HG03457 (cell line): ENCODE measurements around the gene RHEX.

ENCODE experiments used
- ATAC-seq: cut with Tn5 transposase; IDR thresholded peaks from one replicate; pipeline ENCODE4 v1.9.1; 2021; ENCODE audit warnings: moderate number of reproducible peaks; ENCODE audit not compliant: unreplicated experiment

Gene RHEX

DNA sequence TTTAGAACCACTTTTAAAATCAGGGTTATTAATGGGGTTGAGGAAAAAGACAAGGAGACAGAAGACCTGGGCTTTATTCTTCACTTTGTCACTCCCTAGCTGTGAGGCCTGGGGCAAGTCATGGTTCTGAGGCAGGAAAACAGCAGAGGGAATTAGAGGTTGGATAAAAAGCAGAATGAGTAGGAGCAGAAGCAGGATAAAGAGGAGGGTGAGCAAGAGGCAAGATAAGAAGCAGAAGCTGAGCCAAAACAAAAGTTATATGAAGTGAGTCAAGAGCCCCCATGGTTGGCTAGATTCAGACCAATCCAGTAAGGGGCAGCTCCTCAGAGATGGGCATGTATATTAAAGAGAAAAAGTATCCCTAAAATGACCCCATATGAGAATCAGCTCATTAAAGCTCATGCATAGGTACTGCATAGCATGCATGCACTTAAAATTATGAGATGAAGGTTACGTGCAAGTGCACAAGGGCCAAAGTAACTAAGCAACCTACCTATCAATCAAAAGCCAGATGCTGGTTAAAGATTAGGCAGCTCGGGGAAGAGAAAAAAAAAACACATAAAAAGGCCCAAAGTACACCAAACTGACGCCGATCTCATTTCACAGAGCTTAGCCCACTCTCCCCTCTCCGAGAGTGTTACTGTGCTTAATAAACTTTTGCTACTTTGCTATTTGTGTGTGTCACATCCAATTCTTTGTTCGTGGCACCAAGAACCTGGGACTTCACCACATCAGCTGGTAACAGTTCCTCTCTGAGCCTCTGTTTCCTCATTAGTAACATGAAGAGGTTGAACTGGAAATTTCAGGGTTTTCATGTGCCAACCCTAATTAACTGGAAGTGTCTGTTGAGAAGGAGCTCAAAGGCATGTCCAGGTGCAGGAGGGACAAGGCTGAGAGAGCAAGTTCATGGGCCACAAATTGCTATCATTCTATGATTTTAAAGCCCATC is 62.0 kb downstream of the RHEX start:
- ATAC-seq = no peak

DNA sequence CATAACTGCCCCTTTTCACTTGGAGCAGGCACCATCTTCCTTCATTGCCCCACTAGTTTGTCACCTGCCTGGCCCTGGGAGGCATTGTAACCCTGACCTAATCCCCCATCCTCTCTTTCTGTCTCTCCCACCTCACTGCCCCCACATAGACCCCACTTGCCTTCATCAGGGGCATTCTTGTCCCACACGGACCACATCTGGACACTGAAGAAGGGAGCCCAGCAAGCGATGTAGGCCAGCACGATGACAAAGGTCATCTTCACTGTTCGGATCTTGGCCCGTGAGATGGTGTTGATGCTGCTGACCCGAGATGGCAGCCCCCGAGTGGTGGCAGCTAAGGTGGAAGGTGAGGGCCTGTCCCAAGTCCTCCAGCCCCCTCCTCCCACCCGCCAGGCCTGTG is 62.8 kb downstream of the RHEX start:
- ATAC-seq = no peak

DNA sequence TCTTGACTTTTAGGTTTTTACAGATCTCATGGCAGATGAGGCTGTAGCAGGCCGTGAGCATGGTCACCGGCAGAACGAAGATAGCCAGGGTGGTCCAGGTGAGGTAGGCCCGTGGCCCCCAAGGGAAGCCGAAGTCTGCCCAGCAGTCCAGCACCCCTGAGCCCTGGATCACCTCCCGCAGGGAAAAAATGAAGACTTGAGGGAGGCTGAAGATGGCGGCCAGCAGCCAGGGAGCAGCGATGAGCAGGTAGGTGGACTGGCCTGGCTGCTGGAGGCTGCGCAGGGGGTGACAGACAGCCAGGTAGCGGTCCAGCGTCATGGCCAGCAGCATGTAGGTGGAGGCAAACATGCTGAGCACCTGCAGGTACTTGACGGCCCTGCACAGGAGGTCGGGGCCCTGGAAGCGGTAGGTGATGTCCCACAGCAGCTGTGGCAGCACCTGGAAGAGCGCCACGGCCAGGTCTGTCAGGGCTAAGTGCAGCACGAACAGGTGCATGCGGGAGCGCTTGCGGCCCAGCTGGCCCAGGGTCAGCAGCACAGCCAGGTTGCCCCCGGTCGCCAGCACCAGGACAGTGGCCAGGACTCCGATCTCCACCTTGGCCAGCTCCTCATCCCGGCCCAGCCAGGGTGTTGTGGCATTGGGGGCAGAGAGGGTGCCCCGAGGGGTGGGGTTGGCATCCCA is 63.4 kb downstream of the RHEX start:
- ATAC-seq = no peak

DNA sequence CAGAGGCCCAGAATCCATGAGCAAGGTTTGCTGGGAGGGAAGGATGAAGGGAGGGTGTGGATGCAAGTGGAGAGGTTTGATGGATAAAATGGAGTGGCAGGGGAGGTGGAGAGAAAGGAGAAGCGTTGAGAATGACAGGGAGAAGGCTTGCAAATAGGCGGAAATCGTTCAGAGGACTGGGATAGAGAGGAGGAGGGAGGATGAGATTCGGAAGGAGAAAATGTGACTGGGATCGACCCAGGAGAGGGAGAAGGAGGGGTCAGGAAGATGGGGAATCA is 63.8 kb downstream of the RHEX start:
- no peak for ATAC-seq

DNA sequence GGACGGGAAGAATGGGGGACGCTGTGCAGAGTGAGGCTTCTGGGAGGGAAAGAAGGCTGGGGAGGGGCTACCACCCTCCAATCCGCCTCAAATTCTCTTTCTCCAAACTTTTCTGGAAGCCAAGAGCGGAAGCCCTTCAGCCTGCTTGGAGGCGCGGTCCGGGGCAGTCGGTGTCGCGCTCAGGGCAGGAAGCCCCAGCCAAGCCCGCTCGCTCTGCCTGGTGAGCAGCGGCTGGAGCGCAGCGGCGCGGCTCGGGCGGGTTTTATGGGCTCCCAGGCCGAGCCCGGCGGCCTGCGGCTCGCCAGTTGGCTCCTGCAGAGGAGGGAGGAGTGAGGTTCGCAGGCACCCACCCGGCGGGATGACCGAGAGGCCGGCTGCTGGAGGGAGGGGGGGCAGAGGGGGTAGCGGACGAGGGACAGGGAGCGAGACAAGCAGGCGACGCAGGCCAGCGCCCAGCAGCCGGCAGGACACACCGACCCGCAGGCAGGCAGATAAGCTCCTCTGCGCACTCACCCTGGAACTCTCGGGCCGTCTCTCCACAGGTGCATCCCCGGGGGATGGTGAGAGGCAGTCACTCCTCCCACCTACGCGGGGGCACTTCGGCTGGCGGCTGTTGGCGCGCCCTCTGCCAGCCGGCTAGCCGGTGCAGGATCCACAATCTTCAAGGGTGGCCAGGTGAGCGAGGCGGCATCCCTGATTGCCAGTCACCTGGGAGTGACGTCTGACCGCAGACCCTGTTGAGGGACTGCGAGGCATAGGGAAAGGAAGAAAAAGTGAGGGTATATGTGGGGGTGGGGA is 64.4 kb downstream of the RHEX start, which contains the start of gene AVPR1B:
AVPR1B (minus strand) TSS at position 238 of the 798 bp plus-strand sequence. CDS start 498 bp downstream, outside the sequence.
- ATAC-seq = no peak

DNA sequence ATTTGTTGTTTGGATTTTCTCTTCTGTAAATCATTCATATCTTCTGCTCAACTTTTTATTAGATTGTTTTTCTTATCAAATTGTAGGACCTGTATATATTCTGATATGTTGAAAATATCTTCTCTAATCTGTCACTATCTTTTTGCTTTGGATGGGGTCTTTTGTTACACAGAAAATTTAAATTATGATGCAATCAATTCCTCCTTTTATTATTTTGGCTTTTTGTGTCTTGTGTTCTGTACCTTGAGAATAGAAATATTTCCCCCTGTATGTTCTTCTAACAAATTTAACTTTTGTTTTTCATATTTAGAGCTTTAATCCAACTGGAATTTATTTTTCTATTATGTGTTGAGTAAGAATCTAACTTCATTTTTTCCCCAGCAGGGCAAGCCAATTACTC is 67.4 kb downstream of the RHEX start:
- ATAC-seq = no peak

DNA sequence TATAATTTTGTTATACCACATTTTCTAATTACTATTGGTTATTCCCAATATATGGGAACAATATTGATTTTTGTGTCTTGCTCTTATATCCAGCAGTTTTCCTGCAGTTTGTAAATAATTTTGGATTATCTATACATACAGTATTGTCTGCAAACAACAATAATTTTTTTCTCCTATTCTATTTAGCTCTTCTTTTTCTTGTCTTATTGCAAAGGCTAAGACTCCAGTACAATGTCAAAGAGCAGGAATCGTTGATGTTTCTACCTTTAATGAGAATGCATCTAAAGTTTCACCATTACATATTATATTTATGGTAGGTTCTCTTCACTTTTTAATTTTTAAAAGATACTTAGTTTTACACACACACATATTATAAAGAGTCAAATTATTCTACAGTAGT is 68.3 kb downstream of the RHEX start:
- no peak for ATAC-seq

DNA sequence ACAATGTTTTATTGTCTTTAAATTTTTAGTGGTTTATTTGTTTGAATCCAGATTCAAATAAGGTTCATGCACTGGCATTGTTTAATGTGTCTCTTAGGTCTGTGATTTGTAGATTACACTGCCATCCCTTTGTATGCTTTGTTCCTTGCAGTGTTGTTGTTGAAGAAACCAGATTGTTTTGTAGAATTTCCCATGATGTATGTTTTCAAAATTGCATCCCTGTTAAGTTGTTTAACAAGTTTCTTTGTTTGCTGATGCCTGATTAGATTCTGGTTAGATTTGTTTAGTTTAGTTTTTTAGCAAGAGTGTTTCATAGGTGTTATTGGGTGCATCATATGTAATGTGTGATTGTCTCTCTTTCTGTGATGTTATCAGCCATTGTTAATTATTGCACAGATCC is 69.7 kb downstream of the RHEX start:
- no peak for ATAC-seq

DNA sequence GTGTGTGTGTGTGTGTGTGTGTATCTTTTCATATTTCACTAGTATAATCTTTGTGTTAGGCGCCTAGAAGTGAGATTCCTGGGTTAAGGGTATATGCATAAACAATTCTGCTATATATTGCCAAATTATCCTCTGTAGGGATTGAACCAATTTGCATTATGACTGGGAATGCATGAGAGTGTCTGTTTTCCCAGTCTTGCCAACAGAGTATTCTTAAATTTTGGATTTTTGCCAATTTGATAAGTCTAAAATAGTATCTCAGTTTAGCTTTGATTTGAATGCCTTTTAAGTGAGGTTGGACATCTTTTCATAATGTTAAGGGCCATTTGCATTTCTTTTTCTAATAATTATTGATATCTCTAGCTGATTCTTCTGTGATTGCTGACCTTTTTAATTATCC is 72.4 kb downstream of the RHEX start:
- no peak for ATAC-seq

DNA sequence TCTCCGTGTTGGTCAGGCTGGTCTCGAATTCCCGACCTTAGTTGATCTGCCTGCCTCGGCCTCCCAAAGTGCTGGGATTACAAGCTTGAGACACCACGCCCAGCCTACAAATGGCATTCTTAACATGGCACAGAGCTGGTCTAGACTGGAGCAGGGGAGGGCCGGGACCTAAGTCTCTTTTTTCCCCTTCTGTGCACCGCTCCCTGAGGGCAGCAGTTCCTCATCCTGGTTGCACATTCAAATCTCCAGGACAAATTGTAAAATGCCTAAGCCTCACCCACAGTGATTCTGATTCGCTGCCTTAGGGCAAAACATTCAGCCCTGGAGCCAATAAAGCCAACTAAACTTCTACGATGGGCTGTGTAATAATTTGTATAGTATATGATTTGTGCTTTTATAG is 74.4 kb downstream of the RHEX start:
- ATAC-seq = no peak

DNA sequence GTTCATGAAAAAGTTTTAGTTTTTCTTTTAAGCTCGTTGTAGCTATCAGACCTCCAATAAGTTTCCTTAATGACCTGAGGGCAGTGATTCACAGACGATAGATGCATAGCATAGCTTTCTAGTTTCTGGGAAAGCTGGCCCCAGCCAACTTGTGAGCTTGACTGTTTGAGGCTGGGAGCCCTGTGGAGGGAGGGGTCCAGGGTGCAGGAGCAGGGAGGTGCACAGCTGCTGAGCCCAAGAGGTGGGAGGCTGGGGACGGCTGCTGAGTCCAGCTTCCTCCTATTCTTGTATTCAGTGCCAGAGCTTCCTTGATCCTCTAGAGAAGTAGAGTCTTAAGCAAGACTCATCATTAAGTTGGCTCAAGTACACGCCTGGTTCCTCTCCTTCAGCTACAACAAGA is 75.2 kb downstream of the RHEX start:
- no peak for ATAC-seq

DNA sequence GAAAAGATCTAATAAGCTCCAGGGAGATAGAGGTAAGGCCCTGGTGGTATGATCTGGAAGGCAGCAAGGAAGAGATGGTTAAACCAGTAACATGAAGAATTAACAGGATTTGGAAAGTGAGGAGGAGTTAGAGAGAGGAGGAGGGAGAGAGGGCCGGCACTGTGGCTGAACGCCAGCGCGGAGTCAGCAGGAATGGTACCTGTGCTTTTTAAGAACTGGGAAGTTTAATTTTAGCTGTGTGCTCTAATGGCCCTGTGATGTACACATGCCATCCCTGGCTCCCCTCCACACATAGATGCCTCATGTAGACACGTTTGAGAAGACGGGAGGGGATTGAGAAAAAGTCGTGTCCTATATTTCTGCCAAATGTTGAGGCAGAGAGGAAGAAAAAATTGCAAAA is 78.1 kb downstream of the RHEX start:
- ATAC-seq = no peak

DNA sequence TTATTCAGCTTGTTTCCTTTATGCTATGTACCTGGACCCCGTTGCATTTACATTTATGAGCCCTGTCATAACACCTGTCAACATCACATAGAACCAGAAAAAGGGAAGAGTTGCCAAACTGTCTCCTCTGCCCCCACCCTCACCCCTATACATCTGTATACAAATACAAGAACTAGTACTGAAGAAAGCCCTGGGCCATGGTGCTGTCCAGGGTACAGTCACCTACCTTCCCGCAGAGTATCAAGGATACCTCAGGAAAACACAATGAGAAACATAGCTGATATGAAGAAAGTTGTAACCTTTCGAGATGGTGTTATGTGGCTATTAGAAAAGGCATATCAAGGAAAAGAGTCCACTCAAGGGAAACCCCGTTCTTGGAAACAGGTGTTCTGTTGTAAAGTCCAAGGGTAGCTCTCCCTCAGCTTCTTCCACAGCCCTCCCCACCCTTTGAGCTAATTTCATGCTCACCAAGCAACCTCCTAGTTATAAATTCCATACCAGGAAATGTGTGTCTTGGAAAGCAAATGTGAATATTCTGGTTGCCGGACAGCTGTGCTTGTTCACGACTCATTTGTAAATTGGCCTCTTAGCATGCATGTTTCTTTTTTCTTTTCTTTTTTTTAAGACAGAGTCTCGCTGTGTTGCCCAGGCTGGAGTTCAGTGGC is 80.9 kb downstream of the RHEX start:
- no peak for ATAC-seq

DNA sequence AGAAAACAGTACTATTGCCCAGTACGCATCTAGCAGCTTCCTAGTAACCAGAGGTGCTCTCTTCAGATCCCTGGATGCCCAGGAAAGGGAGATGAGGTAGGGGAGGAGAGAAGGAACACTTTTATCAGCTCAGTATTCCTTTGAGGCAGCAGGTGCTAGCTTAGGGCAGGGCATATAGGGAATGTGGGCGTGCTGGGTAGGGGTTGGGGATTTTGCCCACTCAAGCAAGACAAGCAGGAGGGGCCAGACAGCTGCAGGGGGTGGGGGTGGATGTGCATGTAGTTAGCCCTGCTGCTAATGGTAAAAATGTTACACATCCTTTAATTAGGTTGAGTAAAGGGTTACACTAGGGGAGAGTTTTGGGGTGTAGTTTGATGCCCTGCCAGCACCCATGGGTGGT is 82.3 kb downstream of the RHEX start:
- ATAC-seq = no peak

DNA sequence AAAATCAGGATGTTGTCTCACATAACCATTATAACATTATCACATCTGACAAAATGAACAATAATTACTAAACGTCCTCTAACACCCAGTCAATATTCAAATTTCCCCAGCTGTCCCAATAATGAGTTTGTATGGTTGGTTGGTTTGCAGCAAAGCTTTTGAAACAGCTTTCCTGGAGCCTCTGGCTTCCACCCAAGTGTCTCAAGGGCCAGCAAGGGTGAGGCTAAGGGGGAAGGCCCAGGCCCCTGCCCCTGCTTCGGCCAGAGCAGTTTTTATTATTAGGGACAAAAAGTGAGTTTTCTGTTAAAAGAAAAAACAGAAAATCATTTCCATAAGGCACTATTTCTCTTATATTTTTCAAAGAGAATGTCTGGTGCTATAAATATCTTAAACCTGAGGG is 83.3 kb downstream of the RHEX start:
- no peak for ATAC-seq

DNA sequence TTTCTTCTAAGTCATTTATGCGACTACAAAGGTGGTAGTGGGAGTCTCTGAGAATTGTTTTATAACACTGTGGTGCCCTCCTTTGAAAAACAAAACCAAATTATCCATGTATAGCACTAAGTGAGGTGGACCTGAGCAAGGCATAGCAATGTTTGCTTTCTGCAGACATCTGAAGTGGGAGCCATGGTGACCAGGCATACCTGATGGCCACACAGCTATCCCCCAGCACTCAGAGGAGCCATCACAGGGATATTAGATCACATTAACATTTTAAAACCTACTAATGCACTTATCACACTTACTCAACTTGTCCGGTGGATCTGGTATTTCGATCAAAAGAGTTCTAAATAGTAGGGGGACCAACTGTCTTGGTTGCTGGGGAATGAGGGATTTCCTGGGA is 89.0 kb downstream of the RHEX start:
- ATAC-seq = no peak

DNA sequence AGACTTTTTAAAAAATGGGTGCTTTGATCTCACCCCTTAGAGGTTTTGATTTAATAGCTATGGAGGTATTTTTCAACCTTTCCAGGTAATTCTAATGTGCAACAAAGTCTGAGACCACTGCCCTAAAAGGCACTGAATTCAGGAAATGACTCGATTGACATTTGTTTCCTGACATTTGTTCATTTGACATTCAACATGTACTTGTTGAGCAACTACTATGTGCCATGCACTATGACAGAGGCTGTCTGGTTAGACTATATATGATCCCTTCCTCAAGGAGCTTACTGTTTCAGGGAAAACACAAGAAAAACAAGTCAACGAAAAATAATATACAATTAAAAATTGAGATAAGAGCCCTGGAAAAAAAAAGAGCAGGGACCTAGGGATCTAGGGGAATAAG is 89.8 kb downstream of the RHEX start:
- ATAC-seq = no peak

DNA sequence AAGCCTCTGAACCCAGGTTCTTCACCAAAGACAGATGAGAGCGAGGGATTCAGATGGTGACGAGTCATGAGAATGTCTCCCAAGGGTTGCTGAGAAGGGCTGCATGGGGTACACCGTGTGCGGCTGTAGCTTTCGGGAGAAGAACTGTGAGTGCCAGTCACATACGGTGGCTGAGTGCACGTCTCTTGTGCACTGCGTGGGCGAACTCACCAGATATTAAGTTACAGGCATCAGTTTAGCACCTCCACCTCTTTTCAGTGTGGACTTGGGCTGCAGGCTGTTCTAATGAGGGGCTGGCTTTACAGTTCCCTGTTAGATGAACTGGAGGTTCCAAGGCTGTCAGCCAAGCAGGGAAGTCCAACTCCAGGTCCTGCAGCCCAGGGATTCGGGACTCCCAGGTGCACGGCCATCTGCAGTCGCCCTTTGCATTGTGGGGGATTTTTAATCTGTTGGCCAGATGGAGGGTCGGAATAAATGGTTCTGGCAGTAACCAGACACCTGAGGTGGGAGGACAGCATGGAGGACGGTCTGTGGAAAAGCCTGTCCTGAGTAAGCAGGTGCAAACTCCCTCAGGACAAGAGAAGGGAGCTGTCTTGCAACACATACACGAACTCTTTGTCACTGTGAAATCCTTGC is 90.7 kb downstream of the RHEX start:
- ATAC-seq = no peak

DNA sequence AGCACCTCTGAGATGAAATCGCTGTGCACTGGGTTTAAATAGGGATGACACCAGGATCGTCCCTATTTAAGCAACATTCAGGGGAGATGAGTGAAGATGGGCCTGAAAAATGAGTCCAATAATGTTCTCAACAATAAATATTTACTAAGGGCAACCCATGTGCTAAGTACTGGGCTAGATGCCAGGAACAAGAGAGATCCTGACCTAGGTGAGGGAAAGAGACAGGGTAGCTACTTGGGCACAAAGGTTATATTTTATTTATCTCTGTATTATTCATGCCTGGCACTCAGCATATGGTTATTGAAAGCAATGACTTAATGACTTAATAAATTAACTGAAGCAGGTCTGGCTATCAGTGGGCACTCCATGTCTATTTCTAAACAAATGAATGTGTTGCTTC is 91.6 kb downstream of the RHEX start:
- ATAC-seq = no peak

DNA sequence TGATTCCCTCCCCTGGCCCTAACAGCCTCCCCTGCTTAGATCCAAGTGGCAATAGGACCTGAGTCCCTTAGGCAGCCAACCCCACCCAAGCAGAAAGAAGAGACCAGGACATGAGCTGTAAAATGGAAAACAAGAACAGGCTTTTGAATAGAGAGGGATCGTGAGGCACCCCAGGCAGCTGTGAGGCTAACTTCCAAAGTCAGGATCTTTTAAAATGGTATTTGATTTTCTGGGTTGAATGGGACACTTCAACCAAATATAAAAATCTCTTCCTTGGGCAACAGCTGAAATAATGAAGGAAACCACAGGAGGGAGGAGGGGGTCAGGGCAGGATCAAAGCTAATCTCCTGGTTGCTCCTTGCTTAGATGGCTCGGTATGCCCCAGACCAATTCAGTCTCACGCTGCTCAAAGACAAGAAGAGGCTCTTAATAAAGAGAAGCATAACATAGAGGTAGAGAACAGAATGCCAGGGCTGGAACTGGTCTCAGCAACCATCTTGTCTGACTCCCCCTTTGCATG is 92.9 kb downstream of the RHEX start:
- ATAC-seq = no peak
